HepG2 (cell line): ENCODE results near the gene AURKA.

Source experiments
- BHLHE40 ChIP-seq: IDR thresholded peaks from 2 replicates; pipeline ENCODE4 v1.6.1; 2011; ENCODE audit warnings: low read length, improper control_type of control experiment
- BRD4 ChIP-seq: sonication (generic); formaldehyde crosslinking; IDR thresholded peaks from 2 replicates; pipeline ENCODE4 v1.4.0; 2020; ENCODE audit warnings: missing genetic modification reagents
- CBX1 ChIP-seq: IDR thresholded peaks from one replicate; pipeline ENCODE4 v1.6.1; 2016; ENCODE audit warnings: antibody characterized with exemption, low read depth
- CTCF ChIP-seq: sonication (generic); formaldehyde crosslinking; IDR thresholded peaks from 2 replicates; pipeline ENCODE4 v1.5.0; 2020; ENCODE audit warnings: mild to moderate bottlenecking, missing genetic modification reagents, moderate library complexity
- EP300 ChIP-seq, 3 experiments: sonication (generic) in 1 of 3; formaldehyde crosslinking in 1 of 3; IDR thresholded peaks; 2 replicates each; pipeline versions ENCODE4 v1.5.1 to v1.6.1; 2011 to 2020; ENCODE audit warnings: low read depth in 2 of 3, low read length in 2 of 3, borderline replicate concordance in 1 of 3, improper control_type of control experiment in 1 of 3, mild to moderate bottlenecking in 1 of 3, missing genetic modification reagents in 1 of 3, moderate library complexity in 1 of 3
- HOXA7 ChIP-seq: sonication (generic); formaldehyde crosslinking; IDR thresholded peaks from 2 replicates; pipeline ENCODE4 v1.8.1; 2022; ENCODE audit warnings: mild to moderate bottlenecking, missing genetic modification reagents, moderate library complexity
- NR3C1 ChIP-seq: sonication (generic); formaldehyde crosslinking; IDR thresholded peaks from 2 replicates; pipeline ENCODE4 v1.4.0; 2020; ENCODE audit warnings: missing genetic modification reagents
- TBX2 ChIP-seq: sonication (generic); formaldehyde crosslinking; IDR thresholded peaks from 2 replicates; pipeline ENCODE4 v1.5.0; 2020; ENCODE audit warnings: missing genetic modification reagents, mild to moderate bottlenecking, borderline replicate concordance
- ZNF10 ChIP-seq: sonication (generic); formaldehyde crosslinking; IDR thresholded peaks from 2 replicates; pipeline ENCODE4 v1.4.0; 2020; ENCODE audit warnings: mild to moderate bottlenecking, low read depth, missing genetic modification reagents, borderline replicate concordance
- ZNF567 ChIP-seq: sonication (generic); formaldehyde crosslinking; IDR thresholded peaks from 2 replicates; pipeline ENCODE4 v1.8.1; 2023; ENCODE audit warnings: mild to moderate bottlenecking, missing genetic modification reagents, borderline replicate concordance
- ZNF790 ChIP-seq: sonication (generic); formaldehyde crosslinking; IDR thresholded peaks from 2 replicates; pipeline ENCODE4 v1.8.0; 2022; ENCODE audit warnings: missing genetic modification reagents, mild to moderate bottlenecking, borderline replicate concordance
- ZNF883 ChIP-seq: sonication (generic); formaldehyde crosslinking; IDR thresholded peaks from 2 replicates; pipeline ENCODE4 v1.5.1; 2020; ENCODE audit warnings: mild to moderate bottlenecking, missing genetic modification reagents; ENCODE audit errors: not compliant biosample characterization
- ZSCAN20 ChIP-seq: sonication (generic); formaldehyde crosslinking; IDR thresholded peaks from 2 replicates; pipeline ENCODE4 v1.4.0; 2020; ENCODE audit warnings: missing genetic modification reagents, mild to moderate bottlenecking, borderline replicate concordance

- TF ChIP-seq CTCF (CRISPR knock-in tag), result no peak
- TF ChIP-seq HOXA7 (CRISPR knock-in tag), result no peak
- TF ChIP-seq BRD4, result no peak
- TF ChIP-seq TBX2 (CRISPR knock-in tag), result no peak
- no peak for TF ChIP-seq NR3C1 (CRISPR knock-in tag)
- no peak for TF ChIP-seq ZNF790 (CRISPR knock-in tag)
- TF ChIP-seq ZSCAN20 (CRISPR knock-in tag), result no peak
- no peak for TF ChIP-seq EP300 (IDR thresholded peaks at IDR 0.05; ENCODE audit: low read depth in 2 of 2, low read length in 2 of 2)
- no peak for TF ChIP-seq EP300 (CRISPR knock-in tag; IDR thresholded peaks at IDR 0.05; ENCODE audit: borderline replicate concordance)
- TF ChIP-seq ZNF883 (CRISPR knock-in tag), result no peak
- TF ChIP-seq BHLHE40, result no peak
- no peak for TF ChIP-seq ZNF10
- TF ChIP-seq ZNF567 (CRISPR knock-in tag), result no peak
- no peak for TF ChIP-seq CBX1
Observed at GRCh38 chr20:56369179-56369578, 22.8 kb downstream of the AURKA start.
